Measurements from ENCODE around the gene ZNF224. TPM values are rescaled to one million over a fixed set of nuclear protein-coding genes. Genes with fewer than 3 reads are reported as not detected.

Gene ZNF224
- total RNA-seq, 1 donor from 2014 or later: 30.2 TPM

- H3K27ac Mint-ChIP-seq (ENCODE audit: unreplicated experiment): peak overlapping the region; percentile 88
- H3K4me1 Mint-ChIP-seq (ENCODE audit: unreplicated experiment): peaks cover 20% of the 10 kb centered on the region
- H3K36me3 Mint-ChIP-seq (ENCODE audit: unreplicated experiment): peaks cover 30% of the 10 kb centered on the region
- H3K27me3 Mint-ChIP-seq (ENCODE audit: unreplicated experiment): no peaks in the 10 kb centered on the region
- TF ChIP-seq CTCF (IDR thresholded peaks at IDR 0.05): no peak
- H3K4me3 Mint-ChIP-seq (ENCODE audit: unreplicated experiment): peak overlapping the region; percentile 93
- DNase-seq (ENCODE audit: extremely low spot score, unreplicated experiment): no peak
- peaks cover 30% of the 10 kb centered on the region for H3K9me3 Mint-ChIP-seq (ENCODE audit: unreplicated experiment)
Measured at GRCh38 chr19:44072543-44073401, 21.4 kb upstream of the ZNF224 start.

GRCh38 chr19:44076325-44076724 lies 17.8 kb upstream of the ZNF224 start:
- TF ChIP-seq CTCF (IDR thresholded peaks at IDR 0.05): no peak
- peaks cover 17% of the 10 kb centered on the region for H3K4me1 Mint-ChIP-seq (ENCODE audit: unreplicated experiment)
- peaks cover 30% of the 10 kb centered on the region for H3K36me3 Mint-ChIP-seq (ENCODE audit: unreplicated experiment)
- H3K9me3 Mint-ChIP-seq (ENCODE audit: unreplicated experiment): peaks cover 5% of the 10 kb centered on the region
- no peak for DNase-seq (ENCODE audit: extremely low spot score, unreplicated experiment)
- H3K4me3 Mint-ChIP-seq (ENCODE audit: unreplicated experiment): no peak overlapping the region
- H3K27me3 Mint-ChIP-seq (ENCODE audit: unreplicated experiment): no peaks in the 10 kb centered on the region
- no peak overlapping the region for H3K27ac Mint-ChIP-seq (ENCODE audit: unreplicated experiment)

GRCh38 chr19:44092108-44092507 lies 2.1 kb upstream of the ZNF224 start:
- Mint-ChIP-seq H3K27ac (ENCODE audit: unreplicated experiment) (no peak overlapping the region), H3K36me3 (ENCODE audit: unreplicated experiment) (peaks cover 15% of the 10 kb centered on the region), H3K9me3 (ENCODE audit: unreplicated experiment) (peaks cover under 1% of the 10 kb centered on the region), H3K4me1 (ENCODE audit: unreplicated experiment) (peaks cover 13% of the 10 kb centered on the region), H3K27me3 (ENCODE audit: unreplicated experiment) (no peaks in the 10 kb centered on the region), H3K4me3 (ENCODE audit: unreplicated experiment) (no peak overlapping the region)
- peak; percentile 57 for DNase-seq (ENCODE audit: extremely low spot score, unreplicated experiment)
- TF ChIP-seq CTCF (IDR thresholded peaks at IDR 0.05): no peak

- Mint-ChIP-seq H3K27ac (ENCODE audit: unreplicated experiment) (no peak overlapping the region), H3K9me3 (ENCODE audit: unreplicated experiment) (peaks cover 49% of the 10 kb centered on the region), H3K4me3 (ENCODE audit: unreplicated experiment) (no peak overlapping the region), H3K4me1 (ENCODE audit: unreplicated experiment) (peaks cover 6% of the 10 kb centered on the region), H3K27me3 (ENCODE audit: unreplicated experiment) (no peaks in the 10 kb centered on the region), H3K36me3 (ENCODE audit: unreplicated experiment) (peaks cover 62% of the 10 kb centered on the region)
- TF ChIP-seq CTCF (IDR thresholded peaks at IDR 0.05): no peak
- no peak for DNase-seq (ENCODE audit: extremely low spot score, unreplicated experiment)
Measured at GRCh38 chr19:44107751-44108150, 13.6 kb downstream of the ZNF224 start.

GRCh38 chr19:44109458-44109857 lies 15.3 kb downstream of the ZNF224 start:
- no peak for TF ChIP-seq CTCF (IDR thresholded peaks at IDR 0.05)
- H3K27ac Mint-ChIP-seq (ENCODE audit: unreplicated experiment): no peak overlapping the region
- H3K27me3 Mint-ChIP-seq (ENCODE audit: unreplicated experiment): no peaks in the 10 kb centered on the region
- H3K4me3 Mint-ChIP-seq (ENCODE audit: unreplicated experiment): no peak overlapping the region
- peaks cover 37% of the 10 kb centered on the region for H3K9me3 Mint-ChIP-seq (ENCODE audit: unreplicated experiment)
- peaks cover 46% of the 10 kb centered on the region for H3K36me3 Mint-ChIP-seq (ENCODE audit: unreplicated experiment)
- DNase-seq (ENCODE audit: extremely low spot score, unreplicated experiment): no peak
- H3K4me1 Mint-ChIP-seq (ENCODE audit: unreplicated experiment): peaks cover 12% of the 10 kb centered on the region
